LNCaP clone FGC (cell line): ENCODE results near the gene NBR1.
"Not testable (repeated sequence)": the region's sequence is repeated elsewhere in the genome, so short reads cannot be mapped to it uniquely, and the experiment has no call there.

ENCODE experiments used
- DNase-seq: peaks from one replicate; pipeline ENCODE4 v3.0.0-alpha.2; 2011; ENCODE audit warnings: low read depth
- H3K4me3 ChIP-seq: 2 replicates; pipeline ENCODE4 v1.5.1; 2011; ENCODE audit warnings: mild to moderate bottlenecking, low read depth, low read length, control low read depth

NBR1 gene

DNA sequence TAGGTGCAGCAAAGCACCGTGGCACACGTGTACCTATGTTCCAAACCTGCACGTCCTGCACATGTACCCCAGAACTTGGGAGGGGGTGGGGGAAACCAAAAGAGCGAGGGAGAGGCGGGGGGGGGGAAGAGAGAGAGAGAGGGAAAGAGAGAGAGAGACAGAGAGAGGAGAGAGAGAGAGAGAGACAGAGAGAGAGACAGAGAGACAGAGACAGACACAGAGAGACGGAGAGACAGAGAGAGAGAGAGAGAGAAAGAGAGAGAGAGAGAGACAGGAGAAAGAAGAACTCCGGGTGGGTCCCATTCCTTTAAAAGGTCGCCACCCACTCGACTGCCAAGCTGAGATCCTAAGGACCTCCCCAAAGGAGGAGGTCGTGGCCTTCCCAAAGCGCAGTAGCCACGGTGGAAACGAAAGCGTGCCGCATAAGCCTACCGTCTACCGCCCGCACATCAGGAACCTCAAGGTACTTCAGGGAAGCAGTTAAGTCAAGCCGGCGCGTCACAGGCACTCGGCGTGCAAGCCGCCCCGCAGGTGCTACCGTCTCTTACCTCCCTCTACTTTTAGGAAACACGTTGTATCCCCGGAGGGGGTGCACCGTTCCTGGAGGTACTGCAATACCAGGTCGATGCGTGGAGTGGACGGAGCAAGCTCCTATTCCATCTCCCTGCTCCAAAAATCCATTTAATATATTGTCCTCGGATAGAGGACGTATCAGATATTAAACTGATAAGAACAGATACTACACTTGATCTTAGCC is 69.8 kb downstream of the NBR1 start:
- not testable (repeated sequence) for DNase-seq, H3K4me3 ChIP-seq

GRCh38 chr17:43246456-43246855 is 75.4 kb downstream of the NBR1 start:
- H3K4me3 ChIP-seq, DNase-seq: not testable (repeated sequence)
